Glutamatergic neuron (in vitro differentiated cells): ENCODE results near the gene PHTF2. TPM values are rescaled to one million over a fixed set of nuclear protein-coding genes. Genes with fewer than 3 reads are reported as not detected.
"Not testable (repeated sequence)": the region's sequence is repeated elsewhere in the genome, so short reads cannot be mapped to it uniquely, and the experiment has no call there.

Source experiments
- DNase-seq: peaks from one replicate; pipeline ENCODE4 v3.0.0; 2022
- H3K27ac Mint-ChIP-seq: one replicate; pipeline ENCODE4 v1.8.0; 2020; ENCODE audit warnings: mild to moderate bottlenecking, mixed read lengths, inconsistent platforms; ENCODE audit not compliant: unreplicated experiment
- H3K27me3 Mint-ChIP-seq: one replicate; pipeline ENCODE4 v1.8.0; 2020; ENCODE audit warnings: mild to moderate bottlenecking, moderate library complexity, mixed read lengths, inconsistent platforms; ENCODE audit not compliant: unreplicated experiment
- H3K36me3 Mint-ChIP-seq: one replicate; pipeline ENCODE4 v1.8.0; 2020; ENCODE audit warnings: mild to moderate bottlenecking, mixed read lengths, inconsistent platforms; ENCODE audit not compliant: unreplicated experiment
- H3K4me1 Mint-ChIP-seq: one replicate; pipeline ENCODE4 v1.8.0; 2020; ENCODE audit warnings: mild to moderate bottlenecking, low read depth, mixed read lengths, inconsistent platforms; ENCODE audit not compliant: unreplicated experiment
- H3K4me3 Mint-ChIP-seq: one replicate; pipeline ENCODE4 v1.8.0; 2020; ENCODE audit warnings: mild to moderate bottlenecking, mixed read lengths, inconsistent platforms; ENCODE audit not compliant: unreplicated experiment
- H3K9me3 Mint-ChIP-seq: one replicate; pipeline ENCODE4 v1.8.0; 2020; ENCODE audit warnings: mild to moderate bottlenecking, moderate library complexity, mixed read lengths, inconsistent platforms; ENCODE audit not compliant: unreplicated experiment
- total RNA-seq: library from RNA; stranded (reverse); fragmentation: NEBNext Ultra II Directional; extraction: Animal tissue kit (Norgen Biotek cat#: 25700); gene quantifications from one replicate; pipeline ENCODE4 v1.2.1, GENCODE V29; 2021; ENCODE audit not compliant: unreplicated experiment
- TF ChIP-seq, protein P1 (sequence below): fragments of 200-600 bp; sonication (generic); IDR thresholded peaks from one replicate; pipeline ENCODE4 v1.5.0; 2021; ENCODE audit not compliant: partially characterized antibody, unreplicated experiment

The PHTF2 gene
- total RNA-seq, 1 donor from 2014 or later, result 15.1 TPM

DNA sequence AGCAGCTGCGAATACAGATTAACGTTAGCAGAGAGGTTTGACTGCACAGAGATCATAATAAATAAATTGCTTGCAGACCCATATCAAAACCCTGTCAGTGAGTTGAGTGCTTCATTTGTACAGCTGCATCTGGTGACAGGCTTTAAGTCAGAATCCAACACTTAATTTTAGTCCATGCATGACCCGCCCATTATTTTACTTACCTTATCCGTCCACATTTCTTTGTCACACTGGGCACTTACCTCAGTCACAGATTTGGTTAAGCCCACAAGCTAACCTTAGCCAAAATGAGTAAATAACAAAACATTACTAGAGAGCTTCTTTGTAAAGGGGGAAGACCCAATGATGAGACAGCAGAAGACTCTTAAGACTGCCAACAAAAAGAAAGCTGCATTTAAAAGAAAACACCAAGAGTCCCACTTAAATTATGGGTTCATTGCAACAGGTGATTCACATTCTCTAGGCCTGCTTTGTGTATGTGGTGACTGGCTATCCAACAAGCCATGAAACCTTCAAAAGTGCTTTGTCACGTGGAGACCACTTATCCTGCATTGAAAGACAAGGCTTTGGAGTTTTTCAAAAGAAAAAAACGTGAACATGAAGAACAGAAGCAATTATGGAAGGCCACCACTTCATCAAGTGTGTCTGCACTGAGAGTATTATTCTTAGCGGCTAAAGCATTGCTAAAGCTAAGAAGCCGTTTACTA is 32.2 kb downstream of the PHTF2 start:
- Mint-ChIP-seq H3K27me3 (no peaks in the 10 kb centered on the region), H3K4me1 (no peaks in the 10 kb centered on the region), H3K9me3 (no peaks in the 10 kb centered on the region), H3K36me3 (no peaks in the 10 kb centered on the region), H3K4me3 (no peak overlapping the region), H3K27ac (no peak overlapping the region)
- TF ChIP-seq, protein P1, sequence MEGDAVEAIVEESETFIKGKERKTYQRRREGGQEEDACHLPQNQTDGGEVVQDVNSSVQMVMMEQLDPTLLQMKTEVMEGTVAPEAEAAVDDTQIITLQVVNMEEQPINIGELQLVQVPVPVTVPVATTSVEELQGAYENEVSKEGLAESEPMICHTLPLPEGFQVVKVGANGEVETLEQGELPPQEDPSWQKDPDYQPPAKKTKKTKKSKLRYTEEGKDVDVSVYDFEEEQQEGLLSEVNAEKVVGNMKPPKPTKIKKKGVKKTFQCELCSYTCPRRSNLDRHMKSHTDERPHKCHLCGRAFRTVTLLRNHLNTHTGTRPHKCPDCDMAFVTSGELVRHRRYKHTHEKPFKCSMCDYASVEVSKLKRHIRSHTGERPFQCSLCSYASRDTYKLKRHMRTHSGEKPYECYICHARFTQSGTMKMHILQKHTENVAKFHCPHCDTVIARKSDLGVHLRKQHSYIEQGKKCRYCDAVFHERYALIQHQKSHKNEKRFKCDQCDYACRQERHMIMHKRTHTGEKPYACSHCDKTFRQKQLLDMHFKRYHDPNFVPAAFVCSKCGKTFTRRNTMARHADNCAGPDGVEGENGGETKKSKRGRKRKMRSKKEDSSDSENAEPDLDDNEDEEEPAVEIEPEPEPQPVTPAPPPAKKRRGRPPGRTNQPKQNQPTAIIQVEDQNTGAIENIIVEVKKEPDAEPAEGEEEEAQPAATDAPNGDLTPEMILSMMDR, result no peak
- no peak for DNase-seq

DNA sequence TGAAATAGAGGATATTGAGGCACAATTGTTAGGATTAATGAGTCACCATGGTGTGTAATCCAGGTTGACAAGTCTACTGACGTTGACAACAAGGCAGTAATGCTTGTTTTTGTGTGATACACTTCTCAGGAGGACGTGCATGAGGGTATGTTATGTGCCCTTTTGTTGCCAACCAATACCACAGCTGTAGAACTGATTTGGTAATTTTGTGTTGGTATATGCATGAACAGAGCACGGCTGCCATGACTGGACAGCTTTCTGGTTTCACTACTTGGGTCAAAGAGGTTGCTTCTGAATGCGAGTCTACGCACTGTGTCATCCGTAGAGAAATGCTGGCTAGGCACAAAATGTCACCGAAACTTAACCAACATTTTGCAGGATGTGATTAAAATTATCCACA is 32.9 kb downstream of the PHTF2 start:
- no peaks in the 10 kb centered on the region for H3K27me3 Mint-ChIP-seq
- H3K27ac Mint-ChIP-seq, result no peak overlapping the region
- no peaks in the 10 kb centered on the region for H3K4me1 Mint-ChIP-seq
- H3K9me3 Mint-ChIP-seq, result no peaks in the 10 kb centered on the region
- DNase-seq, result no peak
- no peaks in the 10 kb centered on the region for H3K36me3 Mint-ChIP-seq
- TF ChIP-seq, protein P1, result no peak
- no peak overlapping the region for H3K4me3 Mint-ChIP-seq

DNA sequence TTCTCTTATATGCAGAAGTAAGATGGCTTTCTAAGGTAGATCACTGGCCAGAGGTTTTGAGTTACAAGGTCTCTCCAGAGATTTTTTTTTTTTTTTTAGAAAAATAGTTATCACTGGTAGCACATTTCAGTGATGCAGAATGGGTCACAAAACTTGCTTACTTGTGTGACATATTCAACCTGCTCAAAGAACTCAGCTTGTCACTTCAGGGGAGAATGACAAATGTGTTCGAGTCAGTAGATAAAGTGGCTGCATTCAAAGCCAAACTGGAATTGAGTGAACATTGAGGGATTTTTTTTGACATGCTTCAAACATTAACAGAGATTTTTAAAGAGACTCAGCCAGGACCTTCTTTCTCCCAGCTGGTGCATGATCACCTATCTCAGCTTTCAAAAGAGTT is 33.4 kb downstream of the PHTF2 start:
- Mint-ChIP-seq H3K36me3 (no peaks in the 10 kb centered on the region), H3K27ac (no peak overlapping the region)
- TF ChIP-seq, protein P1, result no peak

DNA sequence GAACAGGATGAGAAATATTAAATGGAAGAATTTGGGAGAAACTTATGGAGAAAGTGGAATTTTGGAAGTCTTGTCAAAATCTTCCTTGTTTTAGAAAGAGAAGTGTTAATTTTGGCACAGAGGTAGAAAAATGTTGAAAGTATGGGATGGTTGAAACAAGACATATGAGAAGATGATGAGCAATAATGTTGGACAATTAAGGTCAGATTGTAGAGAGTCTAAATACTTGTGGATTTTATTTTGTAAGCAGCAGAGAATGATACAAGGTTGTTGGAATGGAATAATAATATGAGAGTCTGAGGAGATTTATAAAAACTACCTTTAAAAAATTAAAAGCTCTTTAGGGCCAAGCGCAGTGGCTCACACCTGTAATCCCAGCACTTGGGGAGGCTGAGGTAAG is 34.6 kb downstream of the PHTF2 start:
- Mint-ChIP-seq H3K36me3 (no peaks in the 10 kb centered on the region), H3K9me3 (no peaks in the 10 kb centered on the region), H3K27me3 (no peaks in the 10 kb centered on the region), H3K4me1 (no peaks in the 10 kb centered on the region), H3K27ac (no peak overlapping the region), H3K4me3 (no peak overlapping the region)
- DNase-seq, result no peak
- TF ChIP-seq, protein P1, result no peak

More for the DNA sequence above, 33.4 kb downstream of the PHTF2 start:
- H3K27me3 Mint-ChIP-seq, result no peaks in the 10 kb centered on the region
- no peaks in the 10 kb centered on the region for H3K9me3 Mint-ChIP-seq
- no peak for DNase-seq
- no peaks in the 10 kb centered on the region for H3K4me1 Mint-ChIP-seq
- no peak overlapping the region for H3K4me3 Mint-ChIP-seq

DNA sequence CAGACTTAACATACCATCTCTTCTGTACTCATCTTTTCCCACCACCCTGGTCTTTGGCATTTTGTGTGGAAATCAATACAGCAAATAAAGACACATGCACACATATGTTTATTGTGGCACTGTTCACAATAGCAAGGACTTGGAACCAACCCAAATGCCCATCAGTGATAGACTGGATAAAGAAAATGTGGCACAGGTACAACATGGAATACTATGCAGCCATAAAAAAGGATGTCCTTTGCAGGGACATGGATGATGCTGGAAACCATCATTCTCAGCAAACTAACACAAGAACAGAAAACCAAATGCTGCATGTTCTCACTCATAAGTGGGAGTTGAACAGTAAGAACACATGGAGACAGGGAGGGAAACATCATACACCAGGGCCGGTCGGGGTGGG is 37.9 kb downstream of the PHTF2 start:
- H3K36me3 Mint-ChIP-seq, H3K4me3 Mint-ChIP-seq, H3K27me3 Mint-ChIP-seq, H3K9me3 Mint-ChIP-seq, H3K4me1 Mint-ChIP-seq, H3K27ac Mint-ChIP-seq, DNase-seq: not testable (repeated sequence)

DNA sequence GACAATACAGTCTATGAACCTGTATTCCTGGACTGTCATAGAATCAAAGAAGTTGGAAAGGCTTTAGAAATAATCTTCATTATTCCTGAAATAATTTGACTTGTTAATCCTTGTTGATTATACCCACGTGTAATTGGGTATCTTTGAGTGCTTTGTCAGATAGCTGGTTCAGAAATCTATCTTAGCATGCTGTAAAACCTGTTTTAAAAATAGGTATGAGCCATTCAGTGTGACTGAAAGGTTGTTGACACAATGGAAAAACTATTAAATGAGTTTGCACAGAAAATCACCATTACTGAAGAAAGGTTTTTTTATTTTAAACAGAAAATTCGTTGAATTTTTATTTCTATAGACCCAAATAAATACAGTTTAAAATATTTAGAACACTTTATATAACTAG is 38.7 kb downstream of the PHTF2 start:
- H3K36me3 Mint-ChIP-seq, result no peaks in the 10 kb centered on the region
- H3K9me3 Mint-ChIP-seq, result no peaks in the 10 kb centered on the region
- no peak for DNase-seq
- no peak overlapping the region for H3K4me3 Mint-ChIP-seq
- TF ChIP-seq, protein P1, result no peak
- H3K27me3 Mint-ChIP-seq, result no peaks in the 10 kb centered on the region
- no peak overlapping the region for H3K27ac Mint-ChIP-seq
- H3K4me1 Mint-ChIP-seq, result no peaks in the 10 kb centered on the region
